ENCODE results near the gene HMGCL. TPM values are rescaled to one million over a fixed set of nuclear protein-coding genes. Genes with fewer than 3 reads are reported as not detected.
A peak's percentile ranks its signal among the peaks of the same experiment; 100 is the strongest.
"Not testable (repeated sequence)": the region's sequence is repeated elsewhere in the genome, so short reads cannot be mapped to it uniquely, and the experiment has no call there.

The HMGCL gene
- total RNA-seq, 1 donor from 2014 or later = 25.3 TPM

GRCh38 chr1:23803674-23804073, 21.6 kb downstream of the HMGCL start:
- no peak for DNase-seq (ENCODE audit: extremely low spot score in 2 of 2)
- H3K27me3 ChIP-seq = no peaks in the 10 kb centered on the region
- H3K4me1 ChIP-seq = peaks cover 24% of the 10 kb centered on the region
- intact Hi-C loops (cut with DNase I) = no loop called here
- no peak overlapping the region for H3K4me3 ChIP-seq
- TF ChIP-seq POLR2A (IDR thresholded peaks at IDR 0.05) (no peak), CTCF (IDR thresholded peaks at IDR 0.05) (no peak), POLR2AphosphoS5 (IDR thresholded peaks at IDR 0.05; ENCODE audit: insufficient read depth in 1 of 2, low read depth in 1 of 2) (no peak)
- no peak overlapping the region for H3K27ac ChIP-seq
- H3K36me3 ChIP-seq = peaks cover 0 to 9% of the 10 kb centered on the region in 2 donors
- H3K9me3 ChIP-seq = no peaks in the 10 kb centered on the region

GRCh38 chr1:23802809-23803342, 22.4 kb downstream of the HMGCL start:
- H3K4me3 ChIP-seq; DNase-seq (ENCODE audit: extremely low spot score in 2 of 2); H3K27me3 ChIP-seq; H3K27ac ChIP-seq; H3K36me3 ChIP-seq; H3K9me3 ChIP-seq; intact Hi-C loops (cut with DNase I): not testable (repeated sequence)
- H3K4me1 ChIP-seq = peaks cover 26% of the 10 kb centered on the region

GRCh38 chr1:23801876-23802275, 23.4 kb downstream of the HMGCL start:
- H3K9me3 ChIP-seq = no peaks in the 10 kb centered on the region
- no peaks in the 10 kb centered on the region for H3K27me3 ChIP-seq
- intact Hi-C loops (cut with DNase I) = no loop called here
- no peak for DNase-seq (ENCODE audit: extremely low spot score in 2 of 2)
- peak overlapping the region in 1 of 2 donors; percentile 78 for H3K4me3 ChIP-seq
- no peak for TF ChIP-seq CTCF (IDR thresholded peaks at IDR 0.05)
- no peak for TF ChIP-seq POLR2AphosphoS5 (IDR thresholded peaks at IDR 0.05; ENCODE audit: insufficient read depth in 1 of 2, low read depth in 1 of 2)
- TF ChIP-seq POLR2A (IDR thresholded peaks at IDR 0.05) = no peak
- peaks cover 0 to 9% of the 10 kb centered on the region in 2 donors for H3K36me3 ChIP-seq
- peaks cover 26% of the 10 kb centered on the region for H3K4me1 ChIP-seq
- H3K27ac ChIP-seq = no peak overlapping the region

- Histone ChIP-seq H3K27me3 (no peaks in the 10 kb centered on the region), H3K4me1 (peaks cover 26% of the 10 kb centered on the region), H3K27ac (peak overlapping the region; percentile 77), H3K9me3 (no peaks in the 10 kb centered on the region), H3K36me3 (peaks cover 0 to 11% of the 10 kb centered on the region in 2 donors), H3K4me3 (peak overlapping the region; percentile 78 to 97)
- intact Hi-C loops (cut with DNase I) = no loop called here
- TF ChIP-seq CTCF (IDR thresholded peaks at IDR 0.05) (no peak), POLR2A (IDR thresholded peaks at IDR 0.05) (no peak), POLR2AphosphoS5 (IDR thresholded peaks at IDR 0.05; ENCODE audit: insufficient read depth in 1 of 2, low read depth in 1 of 2) (no peak)
- no peak for DNase-seq (ENCODE audit: extremely low spot score in 2 of 2)
Observed at GRCh38 chr1:23801338-23801748, 23.9 kb downstream of the HMGCL start.

- TF ChIP-seq CTCF (IDR thresholded peaks at IDR 0.05) (no peak), POLR2A (IDR thresholded peaks at IDR 0.05) (peak in 1 of 2 donors; percentile 55), POLR2AphosphoS5 (IDR thresholded peaks at IDR 0.05; ENCODE audit: insufficient read depth in 1 of 2, low read depth in 1 of 2) (peak; percentile 92 to 93)
- Histone ChIP-seq H3K27ac (peak within 1 kb of the TSS; percentile 77), H3K4me1 (peaks cover 26% of the 10 kb centered on the region), H3K36me3 (peaks cover 0 to 17% of the 10 kb centered on the region in 2 donors), H3K27me3 (no peaks in the 10 kb centered on the region), H3K4me3 (peak within 1 kb of the TSS; percentile 78 to 97), H3K9me3 (no peaks in the 10 kb centered on the region)
- intact Hi-C loops (cut with DNase I) = no loop called here
- DNase-seq (ENCODE audit: extremely low spot score in 2 of 2) = no peak
Observed at GRCh38 chr1:23800400-23801337, 24.6 kb downstream of the HMGCL start, which contains the start of gene GALE. Gene GALE (minus strand): TSS chr1:23800754. CDS start chr1:23799007, 1,747 bp downstream.
